ENCODE data around the gene PRLR. TPM values are rescaled to one million over a fixed set of nuclear protein-coding genes. Genes with fewer than 3 reads are reported as not detected.

Gene PRLR
- 1.4 and 2.2 TPM in 2 replicates for total RNA-seq (2014; rRNA removed; shearing (Covaris generic))
- polyA plus RNA-seq (2016; fragmentation: Nextera tagmentation; extraction: Ambion mirVana): 0.31 and 0.45 TPM in 2 replicates
- long read RNA-seq, partial matches to known transcripts: 0 of 2 reads
- long read RNA-seq, other reads (novel, unspliced or antisense): 2 of 2 reads

DNA sequence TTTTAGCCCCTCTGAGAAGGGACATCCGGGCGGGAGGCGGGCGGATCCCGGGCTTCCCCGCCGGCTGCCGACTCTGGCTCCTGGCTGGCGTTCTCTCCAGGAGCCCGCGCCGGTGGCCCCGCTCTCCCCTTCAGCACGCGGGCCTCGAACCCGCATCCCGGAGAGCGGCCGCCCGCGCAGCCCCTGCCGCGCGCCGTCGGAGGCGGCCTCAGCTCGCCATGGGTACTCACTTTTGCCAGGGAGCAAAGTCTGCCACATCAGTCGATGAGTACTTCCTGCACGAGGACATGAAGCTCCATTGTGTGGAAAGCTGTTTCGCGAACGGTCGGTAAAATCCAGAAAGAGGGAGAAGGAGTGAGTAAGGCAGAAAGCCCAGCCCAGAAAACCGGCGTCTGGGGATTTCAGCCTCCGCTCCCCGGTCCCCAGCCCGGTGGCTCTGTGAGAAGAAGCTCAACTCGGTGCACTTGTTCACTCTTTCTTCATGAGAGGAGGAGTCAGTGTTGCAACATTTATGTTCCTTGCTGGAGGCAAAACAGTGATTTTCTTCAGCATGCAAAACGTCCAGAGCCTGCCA is at the start of gene PRLR:
Gene PRLR, minus strand, starts transcription at position 450 of the 574 bp plus-strand sequence. CDS start 140,867 bp downstream, outside the sequence.
- peak within 1 kb of the TSS; percentile 91 for H3K4me2 ChIP-seq
- TF ChIP-seq POLR2AphosphoS5 (IDR thresholded peaks at IDR 0.05; ENCODE audit: low read depth) (no peak), ZNF331 (CRISPR knock-in tag; IDR thresholded peaks at IDR 0.05; ENCODE audit: low read depth) (no peak), STAT1 (IDR thresholded peaks at IDR 0.05; ENCODE audit: unreplicated experiment) (no peak), EZH2phosphoT487 (IDR thresholded peaks at IDR 0.05; ENCODE audit: unreplicated experiment) (no peak), ZNF462 (CRISPR knock-in tag; IDR thresholded peaks at IDR 0.05) (no peak), CREB1 (CRISPR knock-in tag; IDR thresholded peaks at IDR 0.05; ENCODE audit: low read depth) (no peak), ZNF114 (CRISPR knock-in tag; IDR thresholded peaks at IDR 0.05) (no peak), EZH2 (IDR thresholded peaks at IDR 0.05; ENCODE audit: low read depth, unreplicated experiment) (no peak)

More for the DNA sequence above, at the start of gene PRLR:
- Mint-ChIP-seq H3K4me1 (peaks cover 15% of the 10 kb centered on the region), H3K9me3 (no peaks in the 10 kb centered on the region), H3K27ac (no peak within 1 kb of the TSS), H3K27me3 (ENCODE audit: insufficient read depth, low read depth, poor library complexity) (peaks cover 10% of the 10 kb centered on the region), H3K36me3 (ENCODE audit: low read depth) (no peaks in the 10 kb centered on the region), H3K4me3 (peak within 1 kb of the TSS; percentile 84)
- Histone ChIP-seq H2AFZ (peak within 1 kb of the TSS; percentile 100), H3K4me3 (peak within 1 kb of the TSS; percentile 90), H3K27me3 (ENCODE audit: insufficient read depth) (peaks cover 11% of the 10 kb centered on the region), H3K4me1 (ENCODE audit: insufficient read depth) (peaks cover 9% of the 10 kb centered on the region), H3K9me2 (ENCODE audit: insufficient read depth) (peaks cover 8% of the 10 kb centered on the region), H3K79me2 (replicated peaks; ENCODE audit: insufficient read depth) (no peaks in the 10 kb centered on the region), H3K36me3 (ENCODE audit: insufficient read depth) (no peaks in the 10 kb centered on the region), H3K27ac (ENCODE audit: low read depth) (0 out of 2 replicates have a peak within 1 kb of the TSS, but pooled peaks have one; percentile 50), H3F3A (replicated peaks; ENCODE audit: low read depth) (no peaks in the 10 kb centered on the region), H4K20me1 (replicated peaks; ENCODE audit: insufficient read depth) (no peaks in the 10 kb centered on the region)
- ATAC-seq (peak; percentile 43), DNase-seq (ENCODE audit: low spot score) (peak; percentile 54)
